Measurements from ENCODE around the gene STARD10. TPM values are rescaled to one million over a fixed set of nuclear protein-coding genes. Genes with fewer than 3 reads are reported as not detected.

STARD10 gene
- total and polyA plus RNA-seq, 9 of the 15 experiments (the other 6 are each of a cell fraction or from before 2014, with no cell fraction given), result 0.15 to 52.9 (median 32.3) TPM

DNA sequence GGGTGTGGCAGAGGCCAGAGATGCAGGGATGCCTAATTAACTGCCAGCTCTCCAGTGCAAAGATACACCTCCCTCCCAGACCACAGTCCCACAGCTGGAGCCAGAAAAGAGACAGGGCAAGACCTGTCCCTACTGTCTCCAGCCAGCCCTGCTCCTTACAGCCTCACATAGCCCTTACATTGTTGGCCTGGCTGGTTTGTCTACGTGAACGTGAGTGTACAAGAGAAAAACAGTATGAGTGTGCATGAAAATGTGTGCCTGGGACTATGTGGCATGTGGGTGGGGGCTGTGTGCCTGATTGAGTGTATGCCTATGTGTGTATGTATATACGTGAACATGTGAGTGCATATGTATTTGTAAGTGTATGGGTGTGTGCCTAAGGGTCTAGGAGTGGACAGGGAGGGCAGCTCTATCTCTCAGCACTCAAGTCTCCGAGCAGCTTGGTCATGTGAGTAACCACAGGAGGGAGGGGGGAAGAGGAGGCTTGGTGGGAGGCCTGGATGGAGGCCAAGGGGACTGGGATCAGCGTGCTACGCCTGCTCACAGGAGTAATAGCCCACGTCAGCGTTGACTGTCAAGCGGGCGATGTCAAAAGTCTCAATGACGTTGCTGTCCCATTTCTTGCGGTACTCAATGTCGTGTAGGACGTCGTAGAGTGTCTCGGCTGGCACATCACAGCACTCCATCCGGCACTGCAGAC lies 35.0 kb downstream of the STARD10 start:
- POLR2A ChIA-PET, result interaction anchor here (0.6 to 3.0 kb wide), 7 partner anchors 8 to 82 kb away, joined by 3 to 18 read pairs (median 4); no protein-coding TSS in a partner anchor
- peak; percentile 14 for TF ChIP-seq PRDM10 (IDR thresholded peaks at IDR 0.05; ENCODE audit: partially characterized antibody)
- no peak for TF ChIP-seq ZNF280A (IDR thresholded peaks at IDR 0.05; ENCODE audit: low read depth, partially characterized antibody)
- TF ChIP-seq NONO (IDR thresholded peaks at IDR 0.05; ENCODE audit: low read depth in 2 of 2, low read length in 1 of 2), result no peak
- no peak for TF ChIP-seq ZNF232 (CRISPR knock-in tag; IDR thresholded peaks at IDR 0.05)
- TF ChIP-seq ZNF316 (IDR thresholded peaks at IDR 0.05), result peak; percentile 57
- peak; percentile 94 for TF ChIP-seq MTA3 (IDR thresholded peaks at IDR 0.05; ENCODE audit: borderline replicate concordance)
- TF ChIP-seq, protein P1, sequence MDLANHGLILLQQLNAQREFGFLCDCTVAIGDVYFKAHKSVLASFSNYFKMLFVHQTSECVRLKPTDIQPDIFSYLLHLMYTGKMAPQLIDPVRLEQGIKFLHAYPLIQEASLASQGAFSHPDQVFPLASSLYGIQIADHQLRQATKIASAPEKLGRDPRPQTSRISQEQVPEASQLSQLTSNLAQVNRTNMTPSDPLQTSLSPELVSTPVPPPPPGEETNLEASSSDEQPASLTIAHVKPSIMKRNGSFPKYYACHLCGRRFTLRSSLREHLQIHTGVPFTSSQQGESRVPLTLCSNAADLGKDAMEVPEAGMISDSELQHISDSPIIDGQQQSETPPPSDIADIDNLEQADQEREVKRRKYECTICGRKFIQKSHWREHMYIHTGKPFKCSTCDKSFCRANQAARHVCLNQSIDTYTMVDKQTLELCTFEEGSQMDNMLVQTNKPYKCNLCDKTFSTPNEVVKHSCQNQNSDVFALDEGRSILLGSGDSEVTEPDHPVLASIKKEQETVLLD (IDR thresholded peaks at IDR 0.05), result peak; percentile 34; the same call in 1 of the 2 replicates
- peak; percentile 46 for TF ChIP-seq CBFA2T3 (IDR thresholded peaks at IDR 0.05)
- TF ChIP-seq, protein P2, sequence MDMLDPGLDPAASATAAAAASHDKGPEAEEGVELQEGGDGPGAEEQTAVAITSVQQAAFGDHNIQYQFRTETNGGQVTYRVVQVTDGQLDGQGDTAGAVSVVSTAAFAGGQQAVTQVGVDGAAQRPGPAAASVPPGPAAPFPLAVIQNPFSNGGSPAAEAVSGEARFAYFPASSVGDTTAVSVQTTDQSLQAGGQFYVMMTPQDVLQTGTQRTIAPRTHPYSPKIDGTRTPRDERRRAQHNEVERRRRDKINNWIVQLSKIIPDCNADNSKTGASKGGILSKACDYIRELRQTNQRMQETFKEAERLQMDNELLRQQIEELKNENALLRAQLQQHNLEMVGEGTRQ (CRISPR knock-in tag; IDR thresholded peaks at IDR 0.05), result peak; percentile 77
- peak; percentile 52; the same call in 1 of the 2 replicates for TF ChIP-seq DMBX1 (CRISPR knock-in tag; IDR thresholded peaks at IDR 0.05; ENCODE audit: borderline replicate concordance)
- peak; percentile 92 for TF ChIP-seq MEIS2 (IDR thresholded peaks at IDR 0.05; ENCODE audit: partially characterized antibody)
- peak; percentile 92 for TF ChIP-seq NCOA1 (IDR thresholded peaks at IDR 0.05; ENCODE audit: low read depth)
- peak; percentile 90; the same call in 1 of the 2 replicates for TF ChIP-seq HDGF (IDR thresholded peaks at IDR 0.05)
- no peak for TF ChIP-seq POLR2AphosphoS5 (IDR thresholded peaks at IDR 0.05; ENCODE audit: control insufficient read depth, insufficient read depth, low read depth, low read length)

More for the DNA sequence above, 35.0 kb downstream of the STARD10 start:
- no peak overlapping the region for H3K4me3 ChIP-seq
- H3K4me1 ChIP-seq (replicated peaks in 1 of 2; ENCODE audit: control insufficient read depth in 2 of 2, insufficient read depth in 2 of 2, low read length in 2 of 2), result peaks cover 19 to 35% of the 10 kb centered on the region in 2 experiments
- no TSS peak for BruUV-seq (replicated peaks)
- peak; percentile 99 for FAIRE-seq
- no peaks in the 10 kb centered on the region for H3K9me3 ChIP-seq (replicated peaks; ENCODE audit: control insufficient read depth, insufficient read depth, low read depth, low read length)
- peak; percentile 95 for ATAC-seq
- CTCF ChIA-PET (ENCODE audit: low intra/inter-chr PET ratio), result no interaction called here
- H3K27ac ChIP-seq (ENCODE audit: extremely low read depth, low read depth, low read length), result peak overlapping the region; percentile 62
- WGBS (ENCODE audit: insufficient coverage, low coverage, missing lambda C conversion rate), result 9% methylated on average over 17 of the region's 17 CpGs
- H3K9ac ChIP-seq (ENCODE audit: insufficient read depth in 1 of 2, low read depth in 2 of 2, low read length in 2 of 2), result peak overlapping the region; percentile 27 to 28
- in situ Hi-C loops (cut with MboI) (no loop called here), intact Hi-C loops (cut with micrococcal nuclease) (no loop called here)
- DNase-seq (ENCODE audit: extremely low read depth in 1 of 4, low spot score in 3 of 4), result peak; percentile 72 to 95 (median 84)
- peak overlapping the region; percentile 56 for H2AFZ ChIP-seq (ENCODE audit: low read depth, low read length)
- H4K20me1 ChIP-seq (replicated peaks; ENCODE audit: control insufficient read depth, insufficient read depth, low read length), result no peaks in the 10 kb centered on the region
- H3K36me3 ChIP-seq (ENCODE audit: control insufficient read depth, insufficient read depth, low read length), result peaks cover 19% of the 10 kb centered on the region; the same call in 2 of the 3 replicates
- H3K79me2 ChIP-seq (ENCODE audit: control insufficient read depth, insufficient read depth, low read length), result no peaks in the 10 kb centered on the region
- no peaks in the 10 kb centered on the region for H3K9me1 ChIP-seq (ENCODE audit: control insufficient read depth, insufficient read depth, low read length)
- peak overlapping the region; percentile 66 for H3K4me2 ChIP-seq (ENCODE audit: insufficient read depth, low read length)
- H3K27me3 ChIP-seq (ENCODE audit: control insufficient read depth in 2 of 2, insufficient read depth in 2 of 2, low read length in 2 of 2), result no peaks in the 10 kb centered on the region

All from K562 (cell line).